ENCODE results near the gene PCK1. TPM values are rescaled to one million over a fixed set of nuclear protein-coding genes. Genes with fewer than 3 reads are reported as not detected.

Gene PCK1
- total RNA-seq, 2 donors from 2014 or later, result not detected

DNA sequence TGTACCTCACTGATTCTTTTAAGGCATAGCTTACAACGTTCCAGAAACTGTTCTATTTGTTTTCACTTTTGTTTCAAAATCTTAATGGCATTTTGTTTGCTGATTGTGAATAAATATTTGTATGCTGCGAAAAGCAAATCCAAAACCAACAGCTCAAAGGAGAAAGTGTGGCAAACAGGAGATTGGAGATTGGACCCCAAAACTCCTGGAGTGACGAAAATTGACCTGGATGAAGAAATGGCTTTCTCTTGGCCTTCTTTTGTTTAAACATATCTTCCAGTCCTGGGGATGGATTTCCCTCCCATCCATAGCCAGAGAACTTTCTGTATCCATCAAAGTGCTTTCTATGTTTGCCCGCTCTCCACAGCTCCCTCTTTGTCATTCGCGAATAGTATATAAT lies 33.2 kb upstream of the PCK1 start:
- Mint-ChIP-seq H3K27ac (no peak overlapping the region), H3K36me3 (ENCODE audit: low read depth) (no peaks in the 10 kb centered on the region), H3K9me3 (peaks cover 2% of the 10 kb centered on the region), H3K27me3 (ENCODE audit: insufficient read depth) (no peaks in the 10 kb centered on the region), H3K4me1 (no peaks in the 10 kb centered on the region), H3K4me3 (no peak overlapping the region)
- no peak overlapping the region for H3K27ac ChIP-seq (ENCODE audit: low read depth, low read length)
- no peak overlapping the region for H3K4me3 ChIP-seq (ENCODE audit: low read length)
- no peaks in the 10 kb centered on the region for H3K9me3 ChIP-seq (ENCODE audit: control insufficient read depth, low read length)
- TF ChIP-seq, protein P1, sequence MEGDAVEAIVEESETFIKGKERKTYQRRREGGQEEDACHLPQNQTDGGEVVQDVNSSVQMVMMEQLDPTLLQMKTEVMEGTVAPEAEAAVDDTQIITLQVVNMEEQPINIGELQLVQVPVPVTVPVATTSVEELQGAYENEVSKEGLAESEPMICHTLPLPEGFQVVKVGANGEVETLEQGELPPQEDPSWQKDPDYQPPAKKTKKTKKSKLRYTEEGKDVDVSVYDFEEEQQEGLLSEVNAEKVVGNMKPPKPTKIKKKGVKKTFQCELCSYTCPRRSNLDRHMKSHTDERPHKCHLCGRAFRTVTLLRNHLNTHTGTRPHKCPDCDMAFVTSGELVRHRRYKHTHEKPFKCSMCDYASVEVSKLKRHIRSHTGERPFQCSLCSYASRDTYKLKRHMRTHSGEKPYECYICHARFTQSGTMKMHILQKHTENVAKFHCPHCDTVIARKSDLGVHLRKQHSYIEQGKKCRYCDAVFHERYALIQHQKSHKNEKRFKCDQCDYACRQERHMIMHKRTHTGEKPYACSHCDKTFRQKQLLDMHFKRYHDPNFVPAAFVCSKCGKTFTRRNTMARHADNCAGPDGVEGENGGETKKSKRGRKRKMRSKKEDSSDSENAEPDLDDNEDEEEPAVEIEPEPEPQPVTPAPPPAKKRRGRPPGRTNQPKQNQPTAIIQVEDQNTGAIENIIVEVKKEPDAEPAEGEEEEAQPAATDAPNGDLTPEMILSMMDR (conservative IDR thresholded peaks at IDR 0.05), result no peak
- whole genome bisulfite sequencing, 2 experiments (ENCODE audit: insufficient coverage in 1 of 2, insufficient read length in 1 of 2), result 80 to 100% methylated on average over 2 to 4 of the region's 6 CpGs
- H3K27me3 ChIP-seq (ENCODE audit: control insufficient read depth, insufficient read depth, low read length, poor library complexity, severe bottlenecking), result no peaks in the 10 kb centered on the region
- H3K36me3 ChIP-seq (ENCODE audit: control insufficient read depth, insufficient read depth, low read length), result no peaks in the 10 kb centered on the region
- no peak for DNase-seq
- H3K9ac ChIP-seq (ENCODE audit: extremely low read depth, low read length, poor library complexity, severe bottlenecking), result no peak overlapping the region
- H3K4me1 ChIP-seq (ENCODE audit: control insufficient read depth, insufficient read depth, low read length), result no peaks in the 10 kb centered on the region

DNA sequence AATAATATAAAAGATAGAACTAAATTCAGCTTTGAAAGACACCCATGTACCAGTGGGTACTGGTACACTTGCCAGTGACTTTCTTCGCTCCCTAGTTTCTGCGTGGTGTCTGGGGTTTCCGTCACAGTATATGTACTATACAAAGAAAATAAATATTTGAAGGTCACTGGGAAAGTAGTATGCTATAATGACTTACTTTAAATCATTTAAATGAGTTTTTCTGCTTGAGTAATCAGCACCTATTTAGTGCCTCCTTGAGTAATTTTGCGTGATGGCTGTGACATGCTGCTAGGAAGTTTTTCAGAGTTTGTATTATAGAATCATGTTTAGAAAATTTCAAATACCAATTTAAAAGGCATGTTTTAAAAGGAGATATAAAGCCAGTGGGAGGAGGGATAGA lies 32.8 kb upstream of the PCK1 start:
- Mint-ChIP-seq H3K4me1 (no peaks in the 10 kb centered on the region), H3K9me3 (peaks cover 4% of the 10 kb centered on the region), H3K4me3 (no peak overlapping the region), H3K27ac (no peak overlapping the region), H3K36me3 (ENCODE audit: low read depth) (no peaks in the 10 kb centered on the region), H3K27me3 (ENCODE audit: insufficient read depth) (peaks cover 2% of the 10 kb centered on the region)
- Histone ChIP-seq H3K9ac (ENCODE audit: extremely low read depth, low read length, poor library complexity, severe bottlenecking) (no peak overlapping the region), H3K27me3 (ENCODE audit: control insufficient read depth, insufficient read depth, low read length, poor library complexity, severe bottlenecking) (no peaks in the 10 kb centered on the region), H3K4me1 (ENCODE audit: control insufficient read depth, insufficient read depth, low read length) (no peaks in the 10 kb centered on the region), H3K36me3 (ENCODE audit: control insufficient read depth, insufficient read depth, low read length) (no peaks in the 10 kb centered on the region), H3K4me3 (ENCODE audit: low read length) (no peak overlapping the region), H3K9me3 (ENCODE audit: control insufficient read depth, low read length) (no peaks in the 10 kb centered on the region), H3K27ac (ENCODE audit: low read depth, low read length) (no peak overlapping the region)
- 97% methylated on average over 3 of the region's 4 CpGs; no CpG with 5 or more reads in 1 of the 2 experiments for WGBS, 2 experiments (ENCODE audit: insufficient coverage in 1 of 2, insufficient read length in 1 of 2)
- TF ChIP-seq, protein P1 (conservative IDR thresholded peaks at IDR 0.05), result no peak
- DNase-seq, result no peak

DNA sequence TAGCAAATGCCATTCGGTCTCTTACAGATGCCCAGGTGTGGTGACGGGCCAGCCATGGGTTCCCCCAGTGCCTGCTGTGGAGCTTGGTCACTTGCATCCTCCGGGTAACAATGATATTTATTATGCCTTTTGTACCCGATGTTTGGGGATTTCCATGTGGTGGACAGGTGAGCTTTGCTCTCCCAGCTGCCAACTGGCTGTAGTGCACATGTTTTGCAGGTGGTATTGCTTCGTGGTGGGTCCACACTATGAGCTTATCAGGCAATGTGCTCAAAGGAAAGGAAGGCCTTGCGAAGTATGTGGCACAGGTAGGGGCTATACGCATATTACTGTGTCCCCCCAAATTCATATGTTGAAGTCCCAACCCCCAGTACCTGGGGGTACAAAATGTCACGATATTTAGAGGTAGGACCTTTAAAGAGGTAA lies 31.7 kb upstream of the PCK1 start:
- Mint-ChIP-seq H3K27ac (no peak overlapping the region), H3K9me3 (peaks cover 10% of the 10 kb centered on the region), H3K36me3 (ENCODE audit: low read depth) (no peaks in the 10 kb centered on the region), H3K4me3 (no peak overlapping the region), H3K27me3 (ENCODE audit: insufficient read depth) (peaks cover 4% of the 10 kb centered on the region), H3K4me1 (no peaks in the 10 kb centered on the region)
- no peaks in the 10 kb centered on the region for H3K4me1 ChIP-seq (ENCODE audit: control insufficient read depth, insufficient read depth, low read length)
- no peak for DNase-seq
- H3K4me3 ChIP-seq (ENCODE audit: low read length), result no peak overlapping the region
- H3K36me3 ChIP-seq (ENCODE audit: control insufficient read depth, insufficient read depth, low read length), result no peaks in the 10 kb centered on the region
- no peak overlapping the region for H3K27ac ChIP-seq (ENCODE audit: low read depth, low read length)
- WGBS, 2 experiments (ENCODE audit: insufficient coverage in 1 of 2, insufficient read length in 1 of 2), result 93 to 95% methylated on average over 6 to 8 of the region's 8 CpGs
- no peak overlapping the region for H3K9ac ChIP-seq (ENCODE audit: extremely low read depth, low read length, poor library complexity, severe bottlenecking)
- H3K9me3 ChIP-seq (ENCODE audit: control insufficient read depth, low read length), result no peaks in the 10 kb centered on the region
- TF ChIP-seq, protein P1 (conservative IDR thresholded peaks at IDR 0.05), result no peak
- H3K27me3 ChIP-seq (ENCODE audit: control insufficient read depth, insufficient read depth, low read length, poor library complexity, severe bottlenecking), result no peaks in the 10 kb centered on the region

All from endodermal cell (in vitro differentiated cells).